ENCODE results near the gene EXD2.
"Not testable (repeated sequence)": the region's sequence is repeated elsewhere in the genome, so short reads cannot be mapped to it uniquely, and the experiment has no call there.

EXD2 gene

DNA sequence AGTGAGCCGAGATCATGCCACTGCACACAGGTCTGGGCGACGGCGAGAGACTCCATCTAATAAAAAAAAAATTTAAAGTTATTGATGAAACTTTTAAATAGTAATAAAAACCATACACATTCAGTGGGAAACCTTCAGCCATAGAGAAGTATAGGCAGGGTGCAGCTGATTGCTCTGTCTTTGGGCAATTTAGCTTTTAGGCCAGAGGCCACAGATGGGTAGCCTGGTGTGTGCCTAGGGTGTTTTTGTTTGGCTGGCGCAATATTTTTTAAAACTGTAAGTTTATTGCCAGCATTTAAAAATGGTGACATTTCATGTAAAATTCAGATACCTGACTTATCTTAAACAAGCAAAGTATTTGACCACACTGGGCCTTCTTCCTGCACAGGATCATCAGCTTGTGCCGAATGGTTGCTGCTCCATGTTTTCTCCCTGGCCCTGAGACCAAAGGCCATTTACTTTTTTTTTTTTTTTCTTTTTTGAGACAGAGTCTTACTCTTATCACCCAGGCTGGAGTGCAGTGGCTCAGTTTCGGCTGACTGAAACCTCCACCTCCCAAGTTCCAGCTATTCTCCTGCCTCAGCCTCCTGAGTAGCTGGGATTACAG, 16.2 kb downstream of the EXD2 start:
- Histone ChIP-seq H3K9ac (ENCODE audit: low read depth, low read length, poor library complexity) (no peak overlapping the region), H2BK5ac (ENCODE audit: low read length) (no peak overlapping the region), H3K4me2 (ENCODE audit: insufficient read depth, low read length, poor library complexity, severe bottlenecking) (no peak overlapping the region), H3K36me3 (replicated peaks in 1 of 2; ENCODE audit: control insufficient read depth in 2 of 2, insufficient read depth in 2 of 2, low read length in 2 of 2) (peaks cover 0 to 17% of the 10 kb centered on the region in 2 donors), H2AK5ac (ENCODE audit: low read depth, low read length) (no peak overlapping the region), H2BK12ac (ENCODE audit: low read length) (no peak overlapping the region), H3K27ac (replicated peaks; ENCODE audit: low read length) (no peak overlapping the region), H4K8ac (ENCODE audit: low read depth, low read length) (no peak overlapping the region), H3K14ac (ENCODE audit: low read length) (no peak overlapping the region), H3K27me3 (ENCODE audit: control insufficient read depth in 3 of 3, insufficient read depth in 3 of 3, low read depth in 1 of 3, low read length in 3 of 3) (no peaks in the 10 kb centered on the region), H2BK120ac (ENCODE audit: low read depth, low read length) (no peak overlapping the region), H3K18ac (ENCODE audit: low read length) (no peak overlapping the region), H3K9me3 (replicated peaks in 1 of 2; ENCODE audit: control insufficient read depth in 2 of 2, insufficient read depth in 1 of 2, low read depth in 1 of 2, low read length in 2 of 2) (no peaks in the 10 kb centered on the region), H3K23ac (ENCODE audit: low read depth, low read length, poor library complexity) (no peak overlapping the region), H2BK15ac (ENCODE audit: low read length) (no peak overlapping the region), H3K4ac (ENCODE audit: low read length) (no peak overlapping the region), H2AFZ (ENCODE audit: low read length) (no peak overlapping the region), H4K91ac (ENCODE audit: low read depth, low read length, poor library complexity) (no peak overlapping the region), H3K79me1 (ENCODE audit: low read depth, low read length) (peaks cover 2% of the 10 kb centered on the region), H3K4me3 (ENCODE audit: low read length in 2 of 2) (no peak overlapping the region), H3K4me1 (ENCODE audit: control insufficient read depth in 2 of 2, insufficient read depth in 1 of 2, low read depth in 1 of 2, low read length in 2 of 2) (no peaks in the 10 kb centered on the region)
- WGBS, 2 donors (ENCODE audit: extremely low coverage in 2 of 2, insufficient read length in 2 of 2, insufficient replicate concordance in 1 of 2), result no CpG with 5 or more reads among the region's 7 CpGs
- DNase-seq (ENCODE audit: low spot score), result no peak

GRCh38 chr14:69208666-69209065, 17.4 kb downstream of the EXD2 start:
- H2BK15ac ChIP-seq (ENCODE audit: low read length), result no peak overlapping the region
- no peak overlapping the region for H3K14ac ChIP-seq (ENCODE audit: low read length)
- WGBS, 2 donors (ENCODE audit: extremely low coverage in 2 of 2, insufficient read length in 2 of 2, insufficient replicate concordance in 1 of 2), result no CpG with 5 or more reads among the region's 5 CpGs
- H3K36me3 ChIP-seq (replicated peaks in 1 of 2; ENCODE audit: control insufficient read depth in 2 of 2, insufficient read depth in 2 of 2, low read length in 2 of 2), result peaks cover 0 to 24% of the 10 kb centered on the region in 2 donors
- no peak for DNase-seq (ENCODE audit: low spot score)
- H3K27ac ChIP-seq (replicated peaks; ENCODE audit: low read length), result no peak overlapping the region
- no peak overlapping the region for H2AFZ ChIP-seq (ENCODE audit: low read length)
- peaks cover 2% of the 10 kb centered on the region for H3K79me1 ChIP-seq (ENCODE audit: low read depth, low read length)
- H3K4ac ChIP-seq (ENCODE audit: low read length), result no peak overlapping the region
- H4K91ac ChIP-seq (ENCODE audit: low read depth, low read length, poor library complexity), result no peak overlapping the region
- no peak overlapping the region for H4K8ac ChIP-seq (ENCODE audit: low read depth, low read length)
- H3K9me3 ChIP-seq (replicated peaks in 1 of 2; ENCODE audit: control insufficient read depth in 2 of 2, insufficient read depth in 1 of 2, low read depth in 1 of 2, low read length in 2 of 2), result no peaks in the 10 kb centered on the region
- H3K9ac ChIP-seq (ENCODE audit: low read depth, low read length, poor library complexity), result no peak overlapping the region
- H2BK12ac ChIP-seq (ENCODE audit: low read length), result no peak overlapping the region
- H3K18ac ChIP-seq (ENCODE audit: low read length), result no peak overlapping the region
- no peak overlapping the region for H3K4me2 ChIP-seq (ENCODE audit: insufficient read depth, low read length, poor library complexity, severe bottlenecking)
- no peak overlapping the region for H3K4me3 ChIP-seq (ENCODE audit: low read length in 2 of 2)
- no peak overlapping the region for H2AK5ac ChIP-seq (ENCODE audit: low read depth, low read length)
- H2BK120ac ChIP-seq (ENCODE audit: low read depth, low read length), result no peak overlapping the region
- no peak overlapping the region for H2BK5ac ChIP-seq (ENCODE audit: low read length)
- no peak overlapping the region for H3K23ac ChIP-seq (ENCODE audit: low read depth, low read length, poor library complexity)
- no peaks in the 10 kb centered on the region for H3K27me3 ChIP-seq (ENCODE audit: control insufficient read depth in 3 of 3, insufficient read depth in 3 of 3, low read depth in 1 of 3, low read length in 3 of 3)
- H3K4me1 ChIP-seq (ENCODE audit: control insufficient read depth in 2 of 2, insufficient read depth in 1 of 2, low read depth in 1 of 2, low read length in 2 of 2), result no peaks in the 10 kb centered on the region

DNA sequence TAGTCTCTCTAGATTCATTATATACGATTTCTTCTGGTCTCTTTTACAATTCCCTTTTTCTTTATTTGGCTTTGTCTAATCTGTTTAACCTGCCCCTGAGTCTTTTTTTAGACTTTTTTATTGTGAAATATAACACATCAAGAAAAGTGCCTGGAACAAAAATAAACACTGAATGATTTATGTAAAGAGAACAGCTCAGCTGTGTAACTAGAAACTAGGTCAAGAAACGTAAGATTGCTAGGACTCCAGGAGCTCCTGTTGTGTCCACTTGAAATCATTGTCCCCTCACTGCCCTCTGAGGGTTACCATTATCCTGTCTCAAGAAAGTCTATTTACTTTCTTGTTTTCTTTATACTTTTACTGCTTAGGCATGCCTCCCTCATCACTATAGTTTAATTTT, 23.1 kb downstream of the EXD2 start:
- H3K18ac ChIP-seq (ENCODE audit: low read length), result no peak overlapping the region
- no peak overlapping the region for H4K91ac ChIP-seq (ENCODE audit: low read depth, low read length, poor library complexity)
- no peaks in the 10 kb centered on the region for H3K9me3 ChIP-seq (replicated peaks in 1 of 2; ENCODE audit: control insufficient read depth in 2 of 2, insufficient read depth in 1 of 2, low read depth in 1 of 2, low read length in 2 of 2)
- H2BK15ac ChIP-seq (ENCODE audit: low read length), result no peak overlapping the region
- H3K27ac ChIP-seq (replicated peaks; ENCODE audit: low read length), result no peak overlapping the region
- no peak overlapping the region for H3K23ac ChIP-seq (ENCODE audit: low read depth, low read length, poor library complexity)
- H3K14ac ChIP-seq (ENCODE audit: low read length), result no peak overlapping the region
- WGBS, 2 donors (ENCODE audit: extremely low coverage in 2 of 2, insufficient read length in 2 of 2, insufficient replicate concordance in 1 of 2), result no CpG with 5 or more reads among the region's 2 CpGs
- H2BK120ac ChIP-seq (ENCODE audit: low read depth, low read length), result no peak overlapping the region
- no peak overlapping the region for H3K4me2 ChIP-seq (ENCODE audit: insufficient read depth, low read length, poor library complexity, severe bottlenecking)
- H2AFZ ChIP-seq (ENCODE audit: low read length), result no peak overlapping the region
- DNase-seq (ENCODE audit: low spot score), result no peak
- H2BK12ac ChIP-seq (ENCODE audit: low read length), result no peak overlapping the region
- H3K4ac ChIP-seq (ENCODE audit: low read length), result no peak overlapping the region
- H3K4me1 ChIP-seq (ENCODE audit: control insufficient read depth in 2 of 2, insufficient read depth in 1 of 2, low read depth in 1 of 2, low read length in 2 of 2), result no peaks in the 10 kb centered on the region
- no peak overlapping the region for H3K9ac ChIP-seq (ENCODE audit: low read depth, low read length, poor library complexity)
- H3K4me3 ChIP-seq (ENCODE audit: low read length in 2 of 2), result no peak overlapping the region
- no peaks in the 10 kb centered on the region for H3K27me3 ChIP-seq (ENCODE audit: control insufficient read depth in 3 of 3, insufficient read depth in 3 of 3, low read depth in 1 of 3, low read length in 3 of 3)
- H3K79me1 ChIP-seq (ENCODE audit: low read depth, low read length), result peaks cover 1% of the 10 kb centered on the region
- peaks cover 0 to 24% of the 10 kb centered on the region in 2 donors for H3K36me3 ChIP-seq (replicated peaks in 1 of 2; ENCODE audit: control insufficient read depth in 2 of 2, insufficient read depth in 2 of 2, low read length in 2 of 2)
- no peak overlapping the region for H2AK5ac ChIP-seq (ENCODE audit: low read depth, low read length)
- H4K8ac ChIP-seq (ENCODE audit: low read depth, low read length), result no peak overlapping the region
- H2BK5ac ChIP-seq (ENCODE audit: low read length), result no peak overlapping the region

GRCh38 chr14:69217663-69218062, 26.4 kb downstream of the EXD2 start:
- not testable (repeated sequence) for H2AK5ac ChIP-seq (ENCODE audit: low read depth, low read length); H3K4me2 ChIP-seq (ENCODE audit: insufficient read depth, low read length, poor library complexity, severe bottlenecking); H2BK12ac ChIP-seq (ENCODE audit: low read length); H3K18ac ChIP-seq (ENCODE audit: low read length); H3K4ac ChIP-seq (ENCODE audit: low read length); H3K9ac ChIP-seq (ENCODE audit: low read depth, low read length, poor library complexity); H4K8ac ChIP-seq (ENCODE audit: low read depth, low read length); H2BK5ac ChIP-seq (ENCODE audit: low read length); H3K9me3 ChIP-seq (replicated peaks in 1 of 2; ENCODE audit: control insufficient read depth in 2 of 2, insufficient read depth in 1 of 2, low read depth in 1 of 2, low read length in 2 of 2); H2BK120ac ChIP-seq (ENCODE audit: low read depth, low read length); H3K27me3 ChIP-seq (ENCODE audit: control insufficient read depth in 3 of 3, insufficient read depth in 3 of 3, low read depth in 1 of 3, low read length in 3 of 3); H3K4me1 ChIP-seq (ENCODE audit: control insufficient read depth in 2 of 2, insufficient read depth in 1 of 2, low read depth in 1 of 2, low read length in 2 of 2); H3K4me3 ChIP-seq (ENCODE audit: low read length in 2 of 2); H2BK15ac ChIP-seq (ENCODE audit: low read length); H4K91ac ChIP-seq (ENCODE audit: low read depth, low read length, poor library complexity); DNase-seq (ENCODE audit: low spot score); H3K79me1 ChIP-seq (ENCODE audit: low read depth, low read length); H2AFZ ChIP-seq (ENCODE audit: low read length); H3K23ac ChIP-seq (ENCODE audit: low read depth, low read length, poor library complexity); H3K36me3 ChIP-seq (replicated peaks in 1 of 2; ENCODE audit: control insufficient read depth in 2 of 2, insufficient read depth in 2 of 2, low read length in 2 of 2); H3K14ac ChIP-seq (ENCODE audit: low read length); H3K27ac ChIP-seq (replicated peaks; ENCODE audit: low read length)
- no CpG with 5 or more reads among the region's 3 CpGs for WGBS, 2 donors (ENCODE audit: extremely low coverage in 2 of 2, insufficient read length in 2 of 2, insufficient replicate concordance in 1 of 2)
